Hepatocyte (in vitro differentiated cells): Measurements from ENCODE around the gene CRHR1. TPM values are rescaled to one million over a fixed set of nuclear protein-coding genes. Genes with fewer than 3 reads are reported as not detected.

ENCODE experiments used
- DNase-seq: peaks from one replicate; pipeline ENCODE4 v3.0.0-alpha.2; 2016; ENCODE audit warnings: low spot score
- H2AFZ ChIP-seq: fragments of 200-600 bp; sonication (generic); 2 replicates; pipeline ENCODE4 v1.6.0; 2016; ENCODE audit warnings: antibody characterized with exemption, mild to moderate bottlenecking
- H3K27ac ChIP-seq: fragments of 200-600 bp; sonication (generic); 2 replicates; pipeline ENCODE4 v1.5.1; 2016; ENCODE audit warnings: mild to moderate bottlenecking
- H3K27me3 ChIP-seq: fragments of 200-600 bp; sonication (generic); 2 replicates; pipeline ENCODE4 v1.6.1; 2016
- H3K36me3 ChIP-seq: fragments of 200-600 bp; sonication (generic); replicated peaks from 2 replicates; pipeline ENCODE4 v1.5.1; 2016; ENCODE audit warnings: low read depth; ENCODE audit not compliant: insufficient read depth
- H3K4me1 ChIP-seq: fragments of 200-600 bp; sonication (generic); 2 replicates; pipeline ENCODE4 v1.5.1; 2016; ENCODE audit warnings: mild to moderate bottlenecking, moderate library complexity; ENCODE audit not compliant: insufficient read depth
- H3K4me2 ChIP-seq: fragments of 200-600 bp; sonication (generic); 2 replicates; pipeline ENCODE4 v1.6.0; 2016
- H3K4me3 ChIP-seq: fragments of 200-600 bp; sonication (generic); 2 replicates; pipeline ENCODE4 v1.5.1; 2016; ENCODE audit warnings: mild to moderate bottlenecking
- H3K79me2 ChIP-seq: fragments of 200-600 bp; sonication (generic); 2 replicates; pipeline ENCODE4 v1.6.0; 2017; ENCODE audit warnings: mild to moderate bottlenecking
- H3K9me2 ChIP-seq: fragments of 200-600 bp; sonication (generic); replicated peaks from 2 replicates; pipeline ENCODE4 v1.6.0; 2017; ENCODE audit warnings: mild to moderate bottlenecking; ENCODE audit not compliant: insufficient read depth
- H3K9me3 ChIP-seq: fragments of 200-600 bp; sonication (generic); 2 replicates; pipeline ENCODE4 v1.5.1; 2016; ENCODE audit warnings: low read depth, mild to moderate bottlenecking
- H4K20me1 ChIP-seq: fragments of 200-600 bp; sonication (generic); 2 replicates; pipeline ENCODE4 v1.6.0; 2016; ENCODE audit warnings: mild to moderate bottlenecking; ENCODE audit not compliant: insufficient read depth, poor library complexity, severe bottlenecking
- EZH2 ChIP-seq: fragments of 200-600 bp; sonication (generic); IDR thresholded peaks from 2 replicates; pipeline ENCODE4 v1.6.1; 2016; ENCODE audit warnings: antibody characterized with exemption, mild to moderate bottlenecking, borderline replicate concordance
- EZH2phosphoT487 ChIP-seq: fragments of 200-600 bp; sonication (generic); IDR thresholded peaks from one replicate; pipeline ENCODE4 v1.6.1; 2018; ENCODE audit warnings: antibody characterized with exemption, mild to moderate bottlenecking, low read depth, moderate library complexity; ENCODE audit not compliant: unreplicated experiment, severe bottlenecking
- WGBS: methylation state at CpG from one replicate; pipeline ENCODE4 v1.1.6; 2016; ENCODE audit warnings: low lambda C conversion rate; ENCODE audit errors: missing lambda C conversion rate; 5-methylcytosine and 5-hydroxymethylcytosine counted together
- polyA plus RNA-seq: library from polyadenylated mRNA; unstranded; fragments of >200 nt; fragmentation: Nextera tagmentation; extraction: Ambion mirVana; gene quantifications from 2 replicates; pipeline ENCODE4 v1.2.1, GENCODE V29; 2016
- total RNA-seq: library from RNA; depleted of rRNA; stranded (reverse); fragments of >200 nt; gene quantifications from 2 replicates; pipeline ENCODE4 v1.2.3, GENCODE V29; 2014
- TF ChIP-seq, protein P1 (sequence below): fragments of 200-600 bp; sonication (generic); IDR thresholded peaks from 2 replicates; pipeline ENCODE4 v1.5.1; 2016; ENCODE audit warnings: antibody characterized with exemption, mild to moderate bottlenecking; ENCODE audit not compliant: poor library complexity

CRHR1 gene
- total and polyA plus RNA-seq, 2 experiments from 2014 or later, result not detected

GRCh38 chr17:45800816-45801215 lies 16.7 kb downstream of the CRHR1 start:
- H3K4me3 ChIP-seq, result no peak overlapping the region
- H4K20me1 ChIP-seq, result no peaks in the 10 kb centered on the region
- no peaks in the 10 kb centered on the region for H3K36me3 ChIP-seq
- no peaks in the 10 kb centered on the region for H3K9me3 ChIP-seq
- H3K27me3 ChIP-seq, result peaks cover 14% of the 10 kb centered on the region
- H3K9me2 ChIP-seq, result no peaks in the 10 kb centered on the region
- 35% methylated on average over 2 of the region's 2 CpGs for WGBS
- H3K4me2 ChIP-seq, result no peak overlapping the region
- H2AFZ ChIP-seq, result no peak overlapping the region
- TF ChIP-seq EZH2phosphoT487 (no peak), EZH2 (no peak)
- TF ChIP-seq, protein P1, sequence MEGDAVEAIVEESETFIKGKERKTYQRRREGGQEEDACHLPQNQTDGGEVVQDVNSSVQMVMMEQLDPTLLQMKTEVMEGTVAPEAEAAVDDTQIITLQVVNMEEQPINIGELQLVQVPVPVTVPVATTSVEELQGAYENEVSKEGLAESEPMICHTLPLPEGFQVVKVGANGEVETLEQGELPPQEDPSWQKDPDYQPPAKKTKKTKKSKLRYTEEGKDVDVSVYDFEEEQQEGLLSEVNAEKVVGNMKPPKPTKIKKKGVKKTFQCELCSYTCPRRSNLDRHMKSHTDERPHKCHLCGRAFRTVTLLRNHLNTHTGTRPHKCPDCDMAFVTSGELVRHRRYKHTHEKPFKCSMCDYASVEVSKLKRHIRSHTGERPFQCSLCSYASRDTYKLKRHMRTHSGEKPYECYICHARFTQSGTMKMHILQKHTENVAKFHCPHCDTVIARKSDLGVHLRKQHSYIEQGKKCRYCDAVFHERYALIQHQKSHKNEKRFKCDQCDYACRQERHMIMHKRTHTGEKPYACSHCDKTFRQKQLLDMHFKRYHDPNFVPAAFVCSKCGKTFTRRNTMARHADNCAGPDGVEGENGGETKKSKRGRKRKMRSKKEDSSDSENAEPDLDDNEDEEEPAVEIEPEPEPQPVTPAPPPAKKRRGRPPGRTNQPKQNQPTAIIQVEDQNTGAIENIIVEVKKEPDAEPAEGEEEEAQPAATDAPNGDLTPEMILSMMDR, result no peak
- DNase-seq, result no peak
- no peak overlapping the region for H3K27ac ChIP-seq
- no peaks in the 10 kb centered on the region for H3K79me2 ChIP-seq
- H3K4me1 ChIP-seq, result no peaks in the 10 kb centered on the region

GRCh38 chr17:45801421-45801820 lies 17.3 kb downstream of the CRHR1 start:
- Histone ChIP-seq H3K4me2 (no peak overlapping the region), H3K4me1 (no peaks in the 10 kb centered on the region), H3K9me2 (no peaks in the 10 kb centered on the region), H3K9me3 (no peaks in the 10 kb centered on the region), H3K27me3 (peaks cover 11% of the 10 kb centered on the region), H3K4me3 (no peak overlapping the region), H3K79me2 (no peaks in the 10 kb centered on the region), H3K27ac (no peak overlapping the region), H4K20me1 (no peaks in the 10 kb centered on the region), H3K36me3 (no peaks in the 10 kb centered on the region), H2AFZ (no peak overlapping the region)
- 79% methylated on average over 8 of the region's 8 CpGs for WGBS
- TF ChIP-seq EZH2 (no peak), EZH2phosphoT487 (no peak)
- TF ChIP-seq, protein P1, result no peak
- no peak for DNase-seq

- no peaks in the 10 kb centered on the region for H3K9me2 ChIP-seq
- H3K27ac ChIP-seq, result no peak overlapping the region
- H3K36me3 ChIP-seq, result no peaks in the 10 kb centered on the region
- H3K4me2 ChIP-seq, result no peak overlapping the region
- peaks cover 12% of the 10 kb centered on the region for H3K27me3 ChIP-seq
- 77% methylated on average over 1 of the region's 1 CpG for WGBS
- H3K4me3 ChIP-seq, result no peak overlapping the region
- H3K4me1 ChIP-seq, result no peaks in the 10 kb centered on the region
- no peaks in the 10 kb centered on the region for H3K9me3 ChIP-seq
- TF ChIP-seq EZH2phosphoT487 (no peak), EZH2 (no peak)
- TF ChIP-seq, protein P1, result no peak
- no peaks in the 10 kb centered on the region for H3K79me2 ChIP-seq
- no peak for DNase-seq
- H2AFZ ChIP-seq, result no peak overlapping the region
- H4K20me1 ChIP-seq, result no peaks in the 10 kb centered on the region
Observed at GRCh38 chr17:45808845-45809244, 24.7 kb downstream of the CRHR1 start.

GRCh38 chr17:45809499-45809898 lies 25.4 kb downstream of the CRHR1 start:
- H4K20me1 ChIP-seq, result no peaks in the 10 kb centered on the region
- H3K27ac ChIP-seq, result no peak overlapping the region
- WGBS, result 92% methylated on average over 15 of the region's 15 CpGs
- H3K27me3 ChIP-seq, result peaks cover 12% of the 10 kb centered on the region
- H3K9me2 ChIP-seq, result no peaks in the 10 kb centered on the region
- DNase-seq, result no peak
- H3K9me3 ChIP-seq, result no peaks in the 10 kb centered on the region
- TF ChIP-seq EZH2 (no peak), EZH2phosphoT487 (no peak)
- H3K79me2 ChIP-seq, result no peaks in the 10 kb centered on the region
- no peak overlapping the region for H3K4me2 ChIP-seq
- no peaks in the 10 kb centered on the region for H3K36me3 ChIP-seq
- no peak overlapping the region for H2AFZ ChIP-seq
- no peaks in the 10 kb centered on the region for H3K4me1 ChIP-seq
- no peak overlapping the region for H3K4me3 ChIP-seq
